HT-29 (cell line): ENCODE data around the gene CMIP. TPM values are rescaled to one million over a fixed set of nuclear protein-coding genes. Genes with fewer than 3 reads are reported as not detected.
"Not testable (repeated sequence)": the region's sequence is repeated elsewhere in the genome, so short reads cannot be mapped to it uniquely, and the experiment has no call there.

Experiments
- DNase-seq: peaks from one replicate; pipeline ENCODE4 v3.0.0-alpha.2; 2015; ENCODE audit warnings: low spot score
- total RNA-seq: library from RNA; depleted of rRNA; stranded (reverse); fragments of >200 nt; shearing (Covaris generic); gene quantifications from 2 replicates; pipeline ENCODE4 v1.2.3, GENCODE V29; 2014

The CMIP gene
- total RNA-seq, 1 experiment from 2014 or later: 24.7 TPM

DNA sequence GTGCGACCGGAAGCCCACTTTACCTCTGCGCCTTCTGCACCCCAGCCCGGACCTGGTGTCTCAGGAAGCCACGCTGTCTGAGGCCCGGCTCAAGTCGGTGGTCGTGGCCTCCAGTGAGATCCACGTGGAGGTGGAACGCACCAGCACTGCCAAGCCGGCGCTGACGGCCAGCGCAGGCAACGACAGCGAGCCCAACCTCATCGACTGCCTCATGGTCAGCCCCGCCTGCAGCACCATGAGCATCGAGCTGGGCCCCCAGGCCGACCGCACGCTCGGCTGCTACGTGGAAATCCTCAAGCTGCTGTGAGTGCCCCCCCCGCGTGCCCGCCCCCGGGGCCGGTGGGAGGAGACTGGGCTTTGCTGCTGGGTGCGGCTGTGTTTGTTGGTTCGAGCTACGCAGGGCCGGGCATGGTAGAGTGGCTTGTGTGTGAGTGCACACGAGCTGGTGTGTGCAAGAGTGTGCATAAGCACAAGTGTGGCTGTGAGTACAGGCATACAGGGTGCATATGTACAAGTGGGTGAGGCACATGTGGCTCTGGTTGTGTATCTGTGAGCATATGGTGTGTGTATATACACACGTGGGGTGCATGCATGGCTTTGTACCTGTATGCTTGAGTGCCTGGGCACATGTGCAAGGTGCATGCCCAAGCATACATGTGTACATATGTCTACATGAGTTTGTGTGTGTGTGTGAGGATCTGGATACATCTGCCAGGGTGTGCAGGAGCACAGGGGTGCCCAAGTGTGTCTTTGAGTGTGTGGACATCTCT is 233.9 kb downstream of the CMIP start:
- no peak for DNase-seq

DNA sequence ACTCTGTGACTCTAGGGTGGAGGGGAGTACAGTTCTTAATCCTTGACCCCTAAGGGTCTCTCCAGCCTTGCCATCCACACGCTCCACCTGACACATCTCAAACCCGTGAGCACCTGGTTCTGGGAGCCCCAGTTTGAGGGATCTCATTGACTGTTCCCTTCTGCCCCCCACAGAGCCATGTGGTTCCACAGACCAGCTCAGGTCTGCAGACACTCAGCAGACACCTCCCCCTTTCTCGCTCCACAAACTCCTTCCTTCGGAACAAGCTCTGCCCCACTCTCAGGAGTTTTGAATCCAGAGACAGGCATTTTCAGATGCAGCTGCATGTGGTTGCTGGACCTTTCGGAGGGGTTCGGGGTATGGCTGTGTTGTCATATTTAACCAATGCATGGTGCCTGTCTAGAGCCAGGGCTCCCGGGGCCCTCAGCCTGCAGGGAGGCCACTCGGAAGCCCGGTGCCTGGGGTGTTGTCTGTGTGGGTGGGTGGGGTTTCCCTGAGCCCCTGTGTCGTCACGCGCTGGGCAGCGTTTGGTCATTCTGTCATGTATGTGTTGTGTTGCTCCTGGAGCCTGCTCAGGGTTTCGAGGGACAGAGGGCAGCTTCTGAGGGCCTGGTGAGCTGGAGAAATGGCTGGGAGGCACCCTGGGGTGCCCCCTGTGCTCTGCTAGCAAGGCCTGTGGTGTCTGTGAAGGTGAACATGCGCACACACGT is 235.3 kb downstream of the CMIP start:
- no peak for DNase-seq

DNA sequence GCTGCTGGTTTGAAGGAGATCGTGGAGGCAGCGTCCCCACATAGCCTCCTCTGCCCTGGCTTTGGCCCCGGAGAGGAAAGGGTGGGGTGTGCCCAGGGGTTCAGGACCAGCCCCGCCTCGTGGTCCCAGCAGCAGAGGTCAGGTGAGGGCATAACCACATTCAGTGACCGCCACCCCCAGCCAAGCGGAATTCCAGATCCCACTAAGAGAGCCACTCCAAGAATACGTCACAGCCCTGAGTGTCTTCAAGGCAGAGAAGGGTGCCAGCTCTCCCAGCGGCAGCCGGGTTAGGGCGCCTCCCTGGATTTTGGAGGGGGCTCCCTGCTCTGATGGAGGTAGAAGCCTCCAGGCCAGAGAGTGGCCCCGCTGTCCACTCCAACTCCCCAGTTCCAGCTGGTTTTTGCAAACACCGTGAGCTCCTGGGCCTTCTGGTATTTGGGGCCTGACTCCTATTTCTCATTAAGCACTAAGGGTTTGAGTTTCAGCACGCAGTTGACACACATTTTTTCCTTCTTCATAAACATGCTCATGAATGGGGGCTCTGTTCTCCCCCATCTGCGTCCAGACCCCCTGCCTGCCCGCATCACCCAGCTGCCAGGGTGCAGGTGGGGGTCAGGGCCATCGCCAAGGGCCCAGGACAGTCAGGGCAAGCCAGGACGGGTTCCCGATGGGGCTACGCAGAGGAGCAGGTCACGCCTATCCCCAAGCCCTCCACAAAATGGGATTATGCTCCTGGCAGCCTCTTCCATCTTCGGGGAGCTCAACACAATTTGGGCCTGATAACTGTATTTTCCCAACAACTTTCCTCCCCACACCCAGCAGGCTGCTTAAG is 236.1 kb downstream of the CMIP start:
- no peak for DNase-seq

DNA sequence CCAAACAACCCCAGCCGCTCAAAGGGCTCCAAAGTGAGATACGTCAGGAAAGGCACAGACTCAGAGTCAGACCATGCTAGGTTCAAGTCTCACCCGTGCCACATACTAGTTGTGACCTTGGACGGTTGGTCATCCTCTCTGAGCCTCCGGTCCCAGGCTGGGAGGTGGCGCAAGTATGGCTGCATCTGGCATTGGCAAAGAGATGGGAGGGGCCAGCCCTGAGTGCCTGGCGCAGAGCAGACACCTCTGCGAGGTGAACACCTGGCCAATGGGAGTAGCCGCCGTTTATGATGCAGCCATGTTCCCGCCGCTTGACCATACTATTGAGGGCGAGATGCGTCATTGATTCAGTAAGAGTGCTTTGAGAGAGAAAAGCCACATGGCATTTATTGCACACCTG is 236.7 kb downstream of the CMIP start:
- DNase-seq: no peak

DNA sequence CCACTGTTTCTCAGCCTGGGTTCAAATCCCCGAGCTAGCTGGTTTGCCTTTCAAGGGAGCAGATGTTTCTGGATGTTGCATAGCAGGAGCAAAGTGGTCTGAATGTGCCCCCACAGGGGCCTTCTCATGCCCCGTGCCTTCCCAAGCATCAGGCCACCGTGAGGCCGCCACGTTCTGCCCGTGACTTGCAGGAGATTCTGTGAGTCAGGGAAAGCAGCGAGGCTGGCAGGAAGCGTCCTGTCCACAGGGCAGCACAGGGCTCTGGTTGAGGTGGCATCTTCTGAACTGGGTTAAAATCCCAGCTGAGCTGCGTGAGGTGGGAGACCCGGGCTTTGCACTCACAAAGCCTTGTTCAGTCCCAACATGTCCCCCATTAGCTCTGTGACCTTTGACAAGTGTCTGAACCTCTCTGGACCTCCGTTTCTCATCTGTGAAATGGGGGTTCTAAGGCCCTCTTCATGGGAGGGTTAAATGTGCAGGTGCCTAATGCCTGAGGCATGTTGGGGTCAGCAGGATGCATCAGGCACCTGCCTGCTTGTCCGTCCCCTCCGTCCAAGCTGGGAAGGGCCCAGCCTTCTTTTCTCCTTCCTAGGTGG is 239.7 kb downstream of the CMIP start:
- DNase-seq: no peak

DNA sequence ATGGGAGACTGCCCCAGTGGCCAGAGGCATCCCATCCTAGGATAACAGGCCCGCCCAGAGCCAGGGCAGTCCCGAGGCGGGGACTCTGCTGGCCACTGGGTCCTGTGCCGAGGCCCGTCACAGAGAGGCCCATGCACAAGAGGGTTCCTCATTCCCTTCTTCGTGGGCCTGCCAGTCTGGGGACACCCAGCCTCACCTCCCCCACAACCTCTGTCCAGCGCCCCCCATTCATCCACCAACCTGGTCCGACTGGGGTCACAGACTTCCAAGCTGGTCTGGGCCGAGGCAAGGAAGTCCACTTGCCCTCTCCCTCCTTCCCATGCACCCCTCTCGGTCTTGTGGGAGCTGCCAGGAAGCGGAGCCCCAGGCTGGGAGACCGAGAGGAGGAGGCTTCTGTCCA is 240.3 kb downstream of the CMIP start:
- no peak for DNase-seq

DNA sequence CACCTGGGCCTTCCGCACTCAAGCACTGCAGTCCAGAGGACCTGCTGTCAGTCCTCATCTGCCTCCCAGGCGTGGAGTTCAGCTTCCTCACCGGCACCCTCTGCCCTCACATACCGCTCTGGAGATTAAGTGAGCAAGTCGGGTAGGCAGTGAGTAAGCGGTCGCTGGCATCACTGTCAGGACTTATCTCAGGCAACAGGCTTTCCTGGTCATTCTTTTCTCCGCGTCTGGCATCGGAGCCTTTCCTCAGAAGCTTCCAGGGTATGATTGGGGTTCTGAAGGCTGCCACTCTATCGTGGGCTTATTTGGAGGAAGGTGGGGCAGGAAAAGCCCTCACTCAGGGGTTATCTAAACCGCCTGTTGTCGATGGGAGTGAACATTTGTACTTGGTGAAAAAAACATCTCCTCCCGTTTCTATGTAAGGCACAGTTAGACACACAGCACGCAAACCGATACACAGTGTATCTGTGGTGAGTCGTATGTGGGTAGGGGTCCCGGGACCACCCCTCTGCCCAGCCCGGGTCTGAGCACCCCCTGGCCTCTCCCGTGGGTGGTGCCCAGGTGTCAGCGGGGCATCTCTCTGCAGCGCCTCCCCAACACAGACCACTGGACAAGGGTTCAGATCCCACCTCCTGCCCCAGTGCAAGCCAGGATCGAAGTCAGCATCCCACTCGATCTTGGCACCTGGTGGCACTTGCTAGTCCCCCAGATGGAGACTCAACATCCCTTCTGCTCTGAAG is 242.0 kb downstream of the CMIP start:
- no peak for DNase-seq

DNA sequence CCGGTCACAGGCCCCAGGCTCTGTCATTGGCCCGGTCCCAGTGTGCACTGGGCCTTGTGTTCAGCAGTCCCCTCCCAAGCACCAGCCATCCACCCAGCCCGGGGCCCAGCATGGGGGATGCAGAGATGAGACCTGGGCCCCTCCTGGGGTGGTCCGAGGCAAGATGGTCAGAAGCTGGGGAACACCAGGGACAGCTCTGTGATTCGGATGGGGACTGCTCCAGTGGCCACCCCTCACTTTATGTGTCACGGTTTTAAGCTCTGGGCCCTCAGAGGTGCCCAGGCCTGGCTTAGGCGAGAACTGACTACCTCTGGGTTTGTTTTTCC is 242.5 kb downstream of the CMIP start:
- DNase-seq: no peak

DNA sequence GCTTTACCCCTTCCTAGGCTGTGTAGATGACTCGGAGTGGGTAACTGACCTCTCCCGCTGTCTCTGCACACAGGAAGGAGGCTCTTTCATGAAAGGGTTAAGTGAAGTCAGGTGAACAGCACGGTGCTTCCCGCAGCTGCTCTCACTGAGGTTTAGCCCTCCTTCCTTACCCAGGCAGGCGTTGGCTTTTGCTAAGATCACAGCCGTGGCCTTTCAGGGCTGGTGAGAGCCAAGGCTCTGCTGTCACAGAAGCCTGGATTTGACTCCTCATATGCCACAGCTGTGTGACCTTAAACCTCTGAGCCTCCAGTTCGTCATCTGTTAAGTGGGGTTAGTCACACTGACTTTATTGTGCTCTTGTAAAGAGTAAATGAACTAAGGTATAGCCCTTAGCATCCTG is 243.6 kb downstream of the CMIP start:
- no peak for DNase-seq

DNA sequence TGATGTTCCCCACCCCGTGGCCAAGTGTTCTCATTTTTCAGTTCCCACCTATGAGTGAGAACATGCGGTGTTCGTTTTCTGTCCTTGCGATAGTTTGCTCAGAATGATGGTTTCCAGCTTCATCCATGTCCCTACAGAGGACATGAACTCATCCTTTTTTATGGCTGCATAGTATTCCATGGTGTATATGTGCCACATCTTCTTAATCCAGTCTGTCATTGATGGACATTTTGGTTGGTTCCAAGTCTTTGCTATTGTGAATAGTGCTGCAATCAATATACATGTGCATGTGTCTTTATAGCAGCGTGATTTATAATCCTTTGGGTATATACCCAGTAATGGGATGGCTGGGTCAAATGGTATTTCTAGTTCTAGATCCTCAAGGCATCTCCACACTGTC is 244.2 kb downstream of the CMIP start:
- not testable (repeated sequence) for DNase-seq

DNA sequence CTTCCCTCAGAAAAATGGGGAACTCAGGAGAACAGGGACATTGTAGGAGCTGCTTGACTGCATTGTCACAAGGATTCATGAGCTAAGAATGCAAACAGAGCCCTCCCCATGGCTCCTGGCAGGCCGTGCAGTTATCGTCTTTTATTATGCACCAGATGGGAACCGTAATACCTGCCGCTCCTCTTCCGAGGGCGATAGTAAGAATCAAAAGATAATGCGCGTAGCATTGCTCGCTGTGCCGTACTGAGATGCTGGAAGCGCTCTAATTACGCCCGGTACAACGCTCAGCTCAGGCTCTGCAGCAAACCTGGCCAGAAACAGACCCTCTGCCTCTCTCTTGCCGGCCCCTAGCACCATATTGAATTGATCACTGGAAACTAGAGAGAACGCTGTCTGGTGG is 247.4 kb downstream of the CMIP start:
- no peak for DNase-seq

DNA sequence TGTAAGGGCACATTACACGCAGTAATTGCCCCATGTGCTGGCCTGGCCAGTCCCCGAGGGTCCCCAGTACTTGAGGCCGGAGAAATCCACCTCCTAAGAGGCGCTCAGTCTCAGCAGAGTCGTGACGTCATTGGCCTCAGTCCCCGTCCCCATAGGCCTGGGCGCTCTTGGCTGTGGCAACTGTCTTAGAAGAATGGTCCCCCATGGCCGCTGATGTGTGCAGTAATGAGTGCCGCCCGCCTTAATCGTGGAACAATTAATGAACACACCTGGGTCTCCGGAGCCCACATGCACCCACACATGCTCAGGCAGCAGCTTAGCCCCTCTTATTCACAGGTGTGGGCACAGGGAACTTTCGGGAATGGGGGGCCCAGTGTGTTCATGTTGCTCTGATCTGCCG is 248.0 kb downstream of the CMIP start:
- no peak for DNase-seq

DNA sequence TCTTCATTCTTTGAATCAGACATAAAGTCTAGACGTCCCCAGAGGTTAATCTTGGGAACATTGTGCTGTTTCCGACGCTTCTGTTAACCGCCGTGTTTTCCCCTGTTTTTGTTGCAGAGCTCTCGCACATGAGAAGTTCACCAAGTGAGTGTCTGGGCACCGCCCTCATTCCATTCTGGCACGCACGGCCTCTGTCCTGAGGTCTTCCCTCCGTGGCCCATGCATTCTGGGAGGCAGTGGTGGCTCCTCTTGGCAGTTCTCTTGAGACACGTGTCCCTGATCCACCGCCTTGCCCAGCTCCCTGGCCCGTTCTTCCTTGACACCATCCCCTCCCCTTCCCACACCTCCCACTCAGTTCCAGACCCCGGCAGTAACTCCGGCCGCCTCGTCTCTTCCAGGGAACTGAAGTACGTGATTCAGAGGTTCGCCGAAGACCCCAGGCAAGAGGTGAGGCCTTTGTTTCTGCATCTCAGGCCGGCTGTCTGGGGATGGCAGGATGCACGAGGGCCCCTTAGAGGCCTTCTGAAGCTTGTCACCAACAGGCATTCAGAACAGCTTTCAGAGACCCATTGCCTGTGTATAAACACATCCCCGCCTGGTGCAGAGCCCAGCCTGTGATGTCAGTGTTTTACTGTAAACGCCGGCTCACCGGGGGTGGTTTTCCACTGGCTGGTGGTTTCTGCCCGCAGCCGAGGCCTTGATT is 248.6 kb downstream of the CMIP start:
- DNase-seq: no peak

DNA sequence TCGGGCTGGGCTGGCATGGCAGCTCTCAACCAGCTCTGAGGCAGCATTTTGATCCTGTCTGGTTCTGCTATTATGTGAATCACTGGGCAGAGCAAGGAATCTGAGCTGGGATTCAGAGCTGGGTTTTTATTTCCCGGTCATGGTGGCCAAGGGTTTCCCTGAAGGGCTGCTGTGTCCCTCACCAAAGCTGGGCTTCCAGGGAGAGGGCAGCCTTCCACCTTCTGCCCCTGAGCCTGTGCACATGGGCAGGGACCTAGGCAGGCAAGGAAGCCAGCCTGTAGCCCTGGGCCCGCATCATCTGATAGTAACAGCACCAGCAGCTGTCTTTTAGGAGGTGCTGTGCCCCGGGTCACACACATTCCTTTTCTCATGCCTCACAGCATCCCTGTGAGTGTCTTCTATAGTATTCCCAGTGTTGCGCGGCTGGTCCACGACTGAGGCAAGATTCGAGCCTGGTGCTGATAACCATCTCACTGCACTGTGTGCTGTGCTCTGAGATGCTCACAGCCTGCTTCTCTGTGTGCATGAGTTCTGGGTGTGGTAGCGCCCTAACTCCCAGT is 249.2 kb downstream of the CMIP start:
- no peak for DNase-seq

DNA sequence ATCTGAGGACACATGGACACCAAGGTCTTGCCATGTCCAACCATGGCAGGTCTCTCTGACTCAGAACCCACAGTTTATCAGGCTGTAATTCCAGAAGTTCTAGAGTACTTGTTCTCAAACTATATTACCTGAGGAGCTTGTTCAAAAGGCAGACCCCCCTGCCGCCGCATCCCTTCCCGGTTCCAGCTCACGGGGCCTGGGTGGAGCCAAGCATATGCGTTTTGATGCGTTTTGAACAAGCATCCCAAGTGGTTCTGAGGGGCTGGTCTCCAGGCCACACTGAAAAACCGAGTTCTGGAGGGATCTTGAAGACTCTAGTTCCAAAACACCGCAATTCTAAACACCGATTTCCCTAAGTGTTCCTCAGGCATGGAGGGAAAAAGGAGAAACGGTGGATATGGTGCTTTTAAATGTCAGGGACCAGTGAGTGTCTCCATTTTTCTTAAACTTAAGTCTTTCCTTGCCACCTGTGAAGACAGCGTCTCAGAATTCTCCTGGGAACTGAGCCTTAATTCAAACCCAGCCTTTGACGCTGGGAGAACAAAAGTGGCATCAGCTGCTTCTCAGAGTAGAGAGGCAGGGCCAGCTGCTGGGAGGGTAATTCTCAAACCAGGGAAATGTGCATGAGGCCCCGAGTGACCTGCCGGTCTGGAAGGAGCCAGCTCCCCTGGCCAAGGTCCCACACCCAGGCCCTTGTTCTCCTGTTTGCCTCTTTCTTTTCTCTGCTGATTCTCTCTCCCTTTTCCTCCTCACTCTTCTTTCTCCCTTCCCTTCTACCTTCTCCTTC is 250.1 kb downstream of the CMIP start:
- no peak for DNase-seq

DNA sequence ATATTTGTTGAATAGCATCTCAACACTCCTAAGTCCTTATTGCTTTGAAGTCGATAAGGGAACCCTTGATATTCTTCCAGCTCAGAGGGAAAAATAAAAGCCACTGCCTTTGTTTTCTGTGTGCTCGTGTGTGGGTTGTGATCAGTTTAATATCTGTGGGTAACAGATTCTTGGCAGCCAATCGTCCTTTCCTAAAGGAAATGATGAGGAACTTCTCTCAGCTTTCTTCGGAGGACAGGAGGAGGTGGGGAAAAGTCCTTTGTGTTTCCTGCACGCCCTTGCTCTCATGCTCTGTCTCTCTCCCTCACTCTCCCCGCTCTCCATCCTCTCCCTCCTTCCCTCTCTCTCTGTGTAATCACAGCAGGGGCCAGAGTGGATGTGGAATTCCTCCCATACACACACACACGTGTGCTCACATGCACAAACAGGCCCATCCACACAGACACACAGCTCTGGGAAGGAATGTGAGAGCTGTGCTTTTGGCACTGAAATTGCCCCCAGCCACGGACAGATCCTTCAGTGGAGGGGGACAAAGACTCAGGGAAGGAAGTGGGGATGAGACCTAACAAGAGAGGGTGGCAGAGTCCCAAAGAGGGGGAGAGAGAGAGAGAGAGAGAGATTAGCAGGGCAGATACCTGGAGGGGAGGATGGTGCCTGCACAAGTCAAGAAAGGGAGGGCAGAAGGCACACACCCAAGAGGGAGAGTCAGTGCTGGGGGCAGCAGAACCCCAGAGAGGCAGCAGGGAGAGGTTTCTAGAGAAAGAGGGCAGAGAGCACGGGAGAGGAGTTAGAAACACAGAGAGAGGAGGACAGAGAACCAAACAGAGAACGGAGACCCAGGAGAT is 250.9 kb downstream of the CMIP start:
- no peak for DNase-seq

DNA sequence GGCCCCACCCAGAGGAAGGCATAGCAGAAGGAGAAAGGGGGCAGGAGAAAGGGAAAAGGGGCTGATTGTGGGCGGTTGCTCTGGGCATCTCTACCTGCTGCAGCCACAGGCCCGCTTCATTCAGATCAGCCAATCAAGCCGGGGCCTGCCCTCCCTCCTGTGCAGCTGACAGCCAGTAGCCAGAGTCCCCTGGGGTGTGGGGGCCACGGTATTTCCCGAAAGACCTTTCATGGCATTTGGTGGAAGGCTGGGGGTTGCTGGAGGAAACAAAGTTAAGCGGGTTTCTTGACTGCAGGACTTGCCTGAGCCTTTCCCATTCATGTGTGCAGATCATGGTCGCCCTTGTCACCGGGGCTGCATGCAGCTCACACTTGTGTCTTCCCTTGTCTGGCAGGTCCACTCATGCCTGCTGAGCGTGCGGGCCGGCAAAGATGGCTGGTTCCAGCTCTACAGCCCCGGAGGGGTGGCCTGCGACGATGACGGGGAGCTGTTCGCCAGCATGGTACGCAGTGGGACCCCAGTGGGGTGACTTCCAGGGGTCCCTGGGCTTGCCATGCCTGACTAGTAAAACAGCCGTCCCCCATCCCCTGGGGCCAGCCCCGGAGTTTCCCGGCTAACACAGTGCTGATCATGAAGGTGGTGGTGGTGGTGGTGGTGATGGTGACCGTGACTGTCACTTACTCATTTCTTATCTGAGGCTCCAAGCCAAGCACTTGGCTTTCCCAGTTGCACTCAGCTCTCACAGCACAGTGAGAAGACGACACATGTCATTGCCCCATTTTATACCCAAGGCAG is 251.8 kb downstream of the CMIP start:
- no peak for DNase-seq
